NCI-H2171 (cell line): Measurements from ENCODE around the gene FHIT.

Source experiments
- DNase-seq: peaks from one replicate; lab custom pipeline; 2025; lab: John Stamatoyannopoulos, UW

FHIT gene

GRCh38 chr3:60399861-60400845, 851.1 kb downstream of the FHIT start:
- DNase-seq: no peak

- DNase-seq: no peak
These were observed 852.0 kb downstream of the FHIT start for GRCh38 chr3:60399292-60399691.

- no peak for DNase-seq
These were observed 856.0 kb downstream of the FHIT start for GRCh38 chr3:60395173-60395762.

- DNase-seq: no peak
These were observed 857.3 kb downstream of the FHIT start for GRCh38 chr3:60393946-60394345.

- DNase-seq: no peak
These were observed 858.8 kb downstream of the FHIT start for GRCh38 chr3:60392501-60392900.

GRCh38 chr3:60391292-60391691, 860.0 kb downstream of the FHIT start:
- DNase-seq: no peak

GRCh38 chr3:60388731-60389130, 862.5 kb downstream of the FHIT start:
- DNase-seq: no peak

GRCh38 chr3:60386306-60386705, 864.9 kb downstream of the FHIT start:
- DNase-seq: no peak

GRCh38 chr3:60384341-60384740, 866.9 kb downstream of the FHIT start:
- no peak for DNase-seq

GRCh38 chr3:60383345-60383744, 867.9 kb downstream of the FHIT start:
- DNase-seq: no peak

- DNase-seq: no peak
These were observed 884.8 kb downstream of the FHIT start for GRCh38 chr3:60366486-60366885.

- no peak for DNase-seq
These were observed 885.9 kb downstream of the FHIT start for GRCh38 chr3:60365360-60365759.

GRCh38 chr3:60364475-60364874, 886.8 kb downstream of the FHIT start:
- DNase-seq: no peak

- no peak for DNase-seq
These were observed 887.4 kb downstream of the FHIT start for GRCh38 chr3:60363817-60364216.

- no peak for DNase-seq
These were observed 895.4 kb downstream of the FHIT start for GRCh38 chr3:60355825-60356224.

GRCh38 chr3:60351481-60351880, 899.8 kb downstream of the FHIT start:
- no peak for DNase-seq

- no peak for DNase-seq
These were observed 906.9 kb downstream of the FHIT start for GRCh38 chr3:60344340-60344739.

GRCh38 chr3:60343831-60344230, 907.4 kb downstream of the FHIT start:
- DNase-seq: no peak

GRCh38 chr3:60339304-60339703, 911.9 kb downstream of the FHIT start:
- no peak for DNase-seq

GRCh38 chr3:60337421-60337820, 913.8 kb downstream of the FHIT start:
- DNase-seq: no peak

- DNase-seq: no peak
These were observed 915.2 kb downstream of the FHIT start for GRCh38 chr3:60336061-60336460.

GRCh38 chr3:60333710-60334109, 917.5 kb downstream of the FHIT start:
- no peak for DNase-seq

GRCh38 chr3:60330107-60330506, 921.1 kb downstream of the FHIT start:
- no peak for DNase-seq
